Calu3 (cell line): Measurements from ENCODE around the gene XRN1. TPM values are rescaled to one million over a fixed set of nuclear protein-coding genes. Genes with fewer than 3 reads are reported as not detected.

Source experiments
- BruUV-seq: library from RNA; stranded (reverse); fragments of 400-500 nt; replicated peaks from 2 replicates; lab custom pipeline; 2021; lab: Mats Ljungman, UMichigan
- CTCF ChIA-PET: fragments of 300-600 bp; sonication (Branson Sonifier 250); formaldehyde crosslinking; loops from one replicate; lab custom pipeline; 2022; ENCODE audit warnings: antibody characterized with exemption; lab: Charles Lee
- DNase-seq: peaks from one replicate; pipeline ENCODE4 v3.0.0; 2022
- H3K27ac Mint-ChIP-seq: one replicate; pipeline ENCODE4 v1.8.0; 2022; ENCODE audit warnings: mixed read lengths; ENCODE audit not compliant: unreplicated experiment
- H3K27me3 Mint-ChIP-seq: one replicate; pipeline ENCODE4 v1.8.0; 2022; ENCODE audit warnings: mixed read lengths; ENCODE audit not compliant: unreplicated experiment
- H3K36me3 Mint-ChIP-seq: one replicate; pipeline ENCODE4 v1.8.0; 2022; ENCODE audit warnings: mild to moderate bottlenecking, moderate library complexity, mixed read lengths; ENCODE audit not compliant: insufficient read depth, unreplicated experiment
- H3K4me1 Mint-ChIP-seq: one replicate; pipeline ENCODE4 v1.8.0; 2022; ENCODE audit warnings: mild to moderate bottlenecking, low read depth, mixed read lengths; ENCODE audit not compliant: unreplicated experiment
- H3K4me3 Mint-ChIP-seq: one replicate; pipeline ENCODE4 v1.8.0; 2022; ENCODE audit warnings: mild to moderate bottlenecking, low read depth, moderate library complexity, mixed read lengths; ENCODE audit not compliant: unreplicated experiment
- H3K9me3 Mint-ChIP-seq: one replicate; pipeline ENCODE4 v1.8.0; 2022; ENCODE audit warnings: low read depth, mixed read lengths; ENCODE audit not compliant: unreplicated experiment
- intact Hi-C: fragments of 100-400 bp; cut with micrococcal nuclease; formaldehyde crosslinking; loops from one replicate; pipeline ENCODE4 v1.10.0; 2022; ENCODE audit not compliant: unreplicated experiment
- total RNA-seq: library from RNA; stranded (reverse); gene quantifications from 2 replicates; pipeline ENCODE4 v1.2.3, GENCODE V29; 2022
- TF ChIP-seq, protein P1 (sequence below): fragments of 200-600 bp; IDR thresholded peaks from one replicate; pipeline ENCODE4 v1.8.0; 2022; ENCODE audit warnings: antibody characterized with exemption; ENCODE audit not compliant: unreplicated experiment

Gene XRN1
- total RNA-seq, 1 experiment from 2014 or later = 59.7 TPM

DNA sequence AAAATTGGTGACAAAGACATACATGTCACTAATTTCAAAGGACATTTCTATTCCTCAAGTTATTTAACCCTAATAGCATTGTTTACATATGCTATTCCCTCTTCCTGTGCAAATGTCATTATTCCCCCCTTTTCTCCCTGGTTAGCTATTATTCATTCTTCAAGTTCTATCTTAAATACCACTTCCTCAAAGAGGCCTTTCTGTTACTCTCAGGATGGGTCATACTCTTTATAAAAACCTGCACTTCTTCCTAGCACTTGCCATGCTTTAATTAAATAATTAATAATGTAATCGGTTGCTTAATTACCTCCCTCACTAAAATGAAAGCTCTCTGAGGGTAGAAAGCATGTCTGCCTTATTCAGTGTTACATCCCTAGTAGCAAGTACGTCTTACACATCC is 88.5 kb downstream of the XRN1 start:
- TF ChIP-seq, protein P1, sequence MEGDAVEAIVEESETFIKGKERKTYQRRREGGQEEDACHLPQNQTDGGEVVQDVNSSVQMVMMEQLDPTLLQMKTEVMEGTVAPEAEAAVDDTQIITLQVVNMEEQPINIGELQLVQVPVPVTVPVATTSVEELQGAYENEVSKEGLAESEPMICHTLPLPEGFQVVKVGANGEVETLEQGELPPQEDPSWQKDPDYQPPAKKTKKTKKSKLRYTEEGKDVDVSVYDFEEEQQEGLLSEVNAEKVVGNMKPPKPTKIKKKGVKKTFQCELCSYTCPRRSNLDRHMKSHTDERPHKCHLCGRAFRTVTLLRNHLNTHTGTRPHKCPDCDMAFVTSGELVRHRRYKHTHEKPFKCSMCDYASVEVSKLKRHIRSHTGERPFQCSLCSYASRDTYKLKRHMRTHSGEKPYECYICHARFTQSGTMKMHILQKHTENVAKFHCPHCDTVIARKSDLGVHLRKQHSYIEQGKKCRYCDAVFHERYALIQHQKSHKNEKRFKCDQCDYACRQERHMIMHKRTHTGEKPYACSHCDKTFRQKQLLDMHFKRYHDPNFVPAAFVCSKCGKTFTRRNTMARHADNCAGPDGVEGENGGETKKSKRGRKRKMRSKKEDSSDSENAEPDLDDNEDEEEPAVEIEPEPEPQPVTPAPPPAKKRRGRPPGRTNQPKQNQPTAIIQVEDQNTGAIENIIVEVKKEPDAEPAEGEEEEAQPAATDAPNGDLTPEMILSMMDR = no peak
- no peaks in the 10 kb centered on the region for H3K27me3 Mint-ChIP-seq
- no peaks in the 10 kb centered on the region for H3K4me1 Mint-ChIP-seq
- H3K9me3 Mint-ChIP-seq = no peaks in the 10 kb centered on the region
- no TSS peak for BruUV-seq
- H3K36me3 Mint-ChIP-seq = peaks cover 8% of the 10 kb centered on the region
- H3K4me3 Mint-ChIP-seq = no peak overlapping the region
- CTCF ChIA-PET = interaction anchor here (0.6 kb wide), 1 partner anchor 153 kb away, joined by 3 read pairs; no protein-coding TSS in a partner anchor
- H3K27ac Mint-ChIP-seq = no peak overlapping the region
- intact Hi-C loops = no loop called here
- DNase-seq = no peak

DNA sequence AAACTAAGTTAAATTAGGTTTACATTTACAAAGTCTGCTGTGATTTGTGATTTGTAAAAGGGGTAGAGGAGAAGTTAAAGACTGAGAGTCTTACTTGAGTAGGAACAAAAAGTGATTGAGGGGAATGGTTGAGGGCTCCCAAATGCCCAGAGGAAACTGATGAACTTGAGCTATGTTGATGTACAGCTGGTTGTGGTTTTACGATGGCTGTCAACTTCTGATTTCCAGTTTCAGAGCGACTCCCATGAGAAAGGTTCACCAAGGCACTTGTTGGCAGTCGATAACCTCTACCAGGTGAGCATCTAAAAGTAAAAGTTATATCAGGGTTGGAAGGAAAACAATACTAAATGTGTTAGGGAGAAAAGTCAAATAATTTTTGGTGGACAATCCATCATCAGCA is 91.0 kb downstream of the XRN1 start:
- intact Hi-C loops = no loop called here
- DNase-seq = no peak
- H3K4me3 Mint-ChIP-seq = no peak overlapping the region
- CTCF ChIA-PET = interaction anchor here (0.7 kb wide), 1 partner anchor 43 kb away, joined by 3 read pairs; no protein-coding TSS in a partner anchor
- TF ChIP-seq, protein P1 = no peak
- H3K36me3 Mint-ChIP-seq = peaks cover 8% of the 10 kb centered on the region
- H3K27me3 Mint-ChIP-seq = no peaks in the 10 kb centered on the region
- no peaks in the 10 kb centered on the region for H3K4me1 Mint-ChIP-seq
- BruUV-seq = no TSS peak
- H3K27ac Mint-ChIP-seq = no peak overlapping the region
- no peaks in the 10 kb centered on the region for H3K9me3 Mint-ChIP-seq

DNA sequence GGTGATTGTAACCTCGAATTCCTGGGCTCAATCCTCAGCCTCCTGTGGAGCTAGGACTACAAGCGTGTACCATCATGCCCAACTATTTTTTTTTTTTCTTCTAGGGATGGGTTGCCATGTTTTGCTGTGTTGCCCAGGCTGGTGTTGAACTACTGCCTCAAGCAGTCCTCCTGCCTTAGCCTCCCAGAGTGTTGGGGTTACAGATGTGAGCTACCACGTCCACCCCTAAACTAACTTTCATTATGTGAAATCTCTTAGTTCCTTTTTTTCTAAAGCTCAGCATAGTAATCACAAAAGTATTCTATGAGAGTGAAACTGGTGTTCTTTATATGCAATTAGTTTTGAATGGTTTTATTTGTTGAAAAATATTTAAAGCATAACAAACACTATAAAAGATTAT is 92.1 kb downstream of the XRN1 start:
- CTCF ChIA-PET = interaction anchor here (0.7 to 1.2 kb wide), 3 partner anchors 95 to 720 kb away, joined by 3 to 4 read pairs (median 3); no protein-coding TSS in a partner anchor
- Mint-ChIP-seq H3K9me3 (no peaks in the 10 kb centered on the region), H3K4me1 (no peaks in the 10 kb centered on the region), H3K36me3 (peaks cover 8% of the 10 kb centered on the region), H3K27me3 (no peaks in the 10 kb centered on the region), H3K4me3 (no peak overlapping the region), H3K27ac (no peak overlapping the region)
- intact Hi-C loops = no loop called here
- DNase-seq = no peak
- no TSS peak for BruUV-seq
- TF ChIP-seq, protein P1 = no peak

DNA sequence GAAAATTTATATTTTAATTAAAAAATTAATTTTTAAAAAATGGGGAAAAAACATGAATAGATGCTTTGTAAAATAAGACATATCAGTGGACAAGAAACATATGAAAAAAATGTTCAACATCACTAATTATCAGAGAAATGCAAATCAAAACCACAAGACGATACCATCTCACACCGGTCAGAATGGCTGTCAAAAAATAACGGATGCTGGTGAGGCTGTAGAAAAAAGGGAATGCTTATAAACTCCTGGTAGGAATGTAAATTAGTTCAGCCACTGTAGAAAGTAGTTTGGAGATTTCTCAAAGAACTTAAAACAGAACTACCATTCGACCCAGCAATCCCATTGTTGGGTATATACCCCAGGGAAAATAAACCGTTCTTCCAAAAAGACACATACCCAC is 93.8 kb downstream of the XRN1 start:
- no peaks in the 10 kb centered on the region for H3K4me1 Mint-ChIP-seq
- no peak overlapping the region for H3K27ac Mint-ChIP-seq
- TF ChIP-seq, protein P1 = no peak
- CTCF ChIA-PET = no interaction called here
- peaks cover 8% of the 10 kb centered on the region for H3K36me3 Mint-ChIP-seq
- intact Hi-C loops = no loop called here
- H3K4me3 Mint-ChIP-seq = no peak overlapping the region
- no peaks in the 10 kb centered on the region for H3K27me3 Mint-ChIP-seq
- H3K9me3 Mint-ChIP-seq = no peaks in the 10 kb centered on the region
- DNase-seq = no peak
- BruUV-seq = no TSS peak
